ENCODE results near the gene LBHD1. TPM values are rescaled to one million over a fixed set of nuclear protein-coding genes. Genes with fewer than 3 reads are reported as not detected.
"Not testable (repeated sequence)": the region's sequence is repeated elsewhere in the genome, so short reads cannot be mapped to it uniquely, and the experiment has no call there.

The LBHD1 gene
- total RNA-seq, 1 donor from 2014 or later: 24.3 TPM

- H3K4me3 Mint-ChIP-seq: peak overlapping the region; percentile 98
Measured at GRCh38 chr11:62667460-62667859, 4.6 kb downstream of the LBHD1 start.

GRCh38 chr11:62666259-62666926, 5.7 kb downstream of the LBHD1 start:
- no peaks in the 10 kb centered on the region for H3K27me3 Mint-ChIP-seq (ENCODE audit: insufficient read depth)
- intact Hi-C loops (cut with micrococcal nuclease): no loop called here
- DNase-seq (ENCODE audit: low spot score): no peak
- peak overlapping the region; percentile 98 for H3K4me3 Mint-ChIP-seq
- H3K27ac Mint-ChIP-seq: peak overlapping the region; percentile 67
- no peaks in the 10 kb centered on the region for H3K9me3 Mint-ChIP-seq
- peaks cover 37% of the 10 kb centered on the region for H3K4me1 Mint-ChIP-seq (ENCODE audit: low read depth)
- H3K36me3 Mint-ChIP-seq (ENCODE audit: low read depth): peaks cover 37% of the 10 kb centered on the region

More at GRCh38 chr11:62667460-62667859, 4.6 kb downstream of the LBHD1 start:
- intact Hi-C loops (cut with micrococcal nuclease): no loop called here
- no peaks in the 10 kb centered on the region for H3K27me3 Mint-ChIP-seq (ENCODE audit: insufficient read depth)
- peak overlapping the region; percentile 35 for H3K27ac Mint-ChIP-seq
- peaks cover 36% of the 10 kb centered on the region for H3K4me1 Mint-ChIP-seq (ENCODE audit: low read depth)
- no peak for DNase-seq (ENCODE audit: low spot score)
- peaks cover 35% of the 10 kb centered on the region for H3K36me3 Mint-ChIP-seq (ENCODE audit: low read depth)
- no peaks in the 10 kb centered on the region for H3K9me3 Mint-ChIP-seq

GRCh38 chr11:62665599-62666258, 6.3 kb downstream of the LBHD1 start:
- peak overlapping the region; percentile 98 for H3K4me3 Mint-ChIP-seq
- H3K9me3 Mint-ChIP-seq: no peaks in the 10 kb centered on the region
- peak overlapping the region; percentile 81 for H3K27ac Mint-ChIP-seq
- peaks cover 37% of the 10 kb centered on the region for H3K36me3 Mint-ChIP-seq (ENCODE audit: low read depth)
- no peak for DNase-seq (ENCODE audit: low spot score)
- intact Hi-C loops (cut with micrococcal nuclease): loop anchor here (1.0 to 2.0 kb wide), 11 partner anchors 12 to 215 kb away; partner anchors contain the start of genes EML3, GANAB, HNRNPUL2 and INTS5
- peaks cover 37% of the 10 kb centered on the region for H3K4me1 Mint-ChIP-seq (ENCODE audit: low read depth)
- H3K27me3 Mint-ChIP-seq (ENCODE audit: insufficient read depth): no peaks in the 10 kb centered on the region

DNA sequence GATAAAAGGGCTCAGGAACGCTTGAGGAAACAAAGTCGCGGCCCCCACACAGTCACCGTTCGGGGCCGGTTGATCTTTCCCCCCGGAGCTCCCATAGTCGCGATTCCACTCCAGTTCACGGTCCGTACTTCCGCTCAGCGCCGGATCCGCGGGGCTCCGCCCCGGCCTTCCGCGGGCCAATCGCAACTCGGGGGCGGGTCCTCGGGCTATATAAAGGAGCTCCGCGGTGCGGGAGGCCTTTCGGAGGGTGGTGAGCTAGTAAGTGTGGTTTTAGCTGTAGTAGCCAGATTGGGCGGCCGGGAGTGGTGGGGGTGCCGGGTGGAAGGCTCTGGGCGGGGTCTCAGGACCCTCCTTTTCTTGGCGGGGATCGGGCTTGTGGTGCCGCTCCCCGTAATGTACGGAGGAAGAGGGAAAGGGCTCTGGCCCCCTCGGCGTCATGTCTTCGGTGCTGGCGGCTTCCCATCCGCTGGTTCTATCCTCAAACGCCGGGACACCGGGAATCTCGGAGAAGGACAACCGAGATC, 6.9 kb downstream of the LBHD1 start, which contains the start of the genes C11orf98 and CSKMT:
Gene C11orf98 (minus strand): TSS at position 136 of the 524 bp plus-strand sequence. CDS start 41 bp downstream, at position 95.
Gene CSKMT (plus strand): TSS at position 238 of the 524 bp plus-strand sequence. CDS start 568 bp downstream, outside the sequence.
- Mint-ChIP-seq H3K4me3 (peak within 1 kb of the TSS; percentile 98), H3K27ac (peak within 1 kb of the TSS; percentile 81), H3K36me3 (ENCODE audit: low read depth) (peaks cover 37% of the 10 kb centered on the region), H3K9me3 (no peaks in the 10 kb centered on the region), H3K4me1 (ENCODE audit: low read depth) (peaks cover 33% of the 10 kb centered on the region), H3K27me3 (ENCODE audit: insufficient read depth) (no peaks in the 10 kb centered on the region)
- intact Hi-C loops (cut with micrococcal nuclease): loop anchor here (1.0 to 2.0 kb wide), 11 partner anchors 12 to 216 kb away; partner anchors contain the start of genes EML3, GANAB, HNRNPUL2 and INTS5
- peak; percentile 97 for DNase-seq (ENCODE audit: low spot score)

DNA sequence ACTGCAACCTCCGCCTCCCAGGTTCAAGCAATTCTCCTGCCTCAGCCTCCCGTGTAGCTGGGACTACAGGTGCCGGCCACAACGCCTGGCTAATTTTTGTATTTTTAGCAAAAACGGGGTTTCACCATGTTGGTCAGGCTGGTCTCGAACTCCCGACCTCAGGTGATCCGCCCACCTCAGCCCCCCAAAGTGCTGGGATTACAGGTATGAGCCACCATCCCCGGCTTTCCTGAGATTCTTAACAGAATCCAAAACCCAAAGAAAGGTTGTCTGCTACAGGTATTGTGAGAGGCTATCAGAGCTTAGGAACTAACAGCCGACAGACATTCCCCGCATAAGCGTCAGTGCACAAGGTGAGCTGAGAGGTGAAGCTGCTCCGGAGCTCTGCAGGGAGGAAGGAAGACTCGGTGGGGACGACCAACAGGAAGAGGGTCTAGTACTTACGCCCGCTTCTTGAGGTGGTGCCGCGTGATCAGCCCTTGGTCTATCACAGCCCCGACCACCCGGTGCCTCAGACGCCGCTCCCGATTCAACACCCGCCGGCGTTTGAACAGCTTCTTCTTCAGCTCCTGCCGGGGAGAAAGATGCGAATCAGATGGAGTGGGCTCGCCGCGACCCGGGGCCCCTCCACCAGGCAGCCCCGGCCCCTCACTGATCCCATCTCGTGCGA, 7.5 kb downstream of the LBHD1 start:
- peak overlapping the region; percentile 98 for H3K4me3 Mint-ChIP-seq
- intact Hi-C loops (cut with micrococcal nuclease): loop anchor here (1.0 to 2.0 kb wide), 11 partner anchors 11 to 216 kb away; partner anchors contain the start of genes EML3, GANAB, HNRNPUL2 and INTS5
- peak overlapping the region; percentile 81 for H3K27ac Mint-ChIP-seq

GRCh38 chr11:62656796-62657429, 15.2 kb downstream of the LBHD1 start:
- intact Hi-C loops (cut with micrococcal nuclease): no loop called here
- DNase-seq (ENCODE audit: low spot score): no peak
- H3K4me3 Mint-ChIP-seq: no peak overlapping the region
- H3K27me3 Mint-ChIP-seq (ENCODE audit: insufficient read depth): no peaks in the 10 kb centered on the region
- H3K9me3 Mint-ChIP-seq: no peaks in the 10 kb centered on the region
- H3K4me1 Mint-ChIP-seq (ENCODE audit: low read depth): peaks cover 22% of the 10 kb centered on the region
- no peak overlapping the region for H3K27ac Mint-ChIP-seq
- peaks cover 4% of the 10 kb centered on the region for H3K36me3 Mint-ChIP-seq (ENCODE audit: low read depth)

More for the DNA sequence above, 7.5 kb downstream of the LBHD1 start:
- Mint-ChIP-seq H3K9me3 (no peaks in the 10 kb centered on the region), H3K4me1 (ENCODE audit: low read depth) (peaks cover 27% of the 10 kb centered on the region), H3K36me3 (ENCODE audit: low read depth) (peaks cover 37% of the 10 kb centered on the region), H3K27me3 (ENCODE audit: insufficient read depth) (no peaks in the 10 kb centered on the region)
- DNase-seq (ENCODE audit: low spot score): peak; percentile 48

GRCh38 chr11:62654297-62654696, 17.8 kb downstream of the LBHD1 start:
- no peaks in the 10 kb centered on the region for H3K9me3 Mint-ChIP-seq
- no peak for DNase-seq (ENCODE audit: low spot score)
- peak overlapping the region; percentile 65 for H3K4me3 Mint-ChIP-seq
- no peaks in the 10 kb centered on the region for H3K27me3 Mint-ChIP-seq (ENCODE audit: insufficient read depth)
- peaks cover 25% of the 10 kb centered on the region for H3K4me1 Mint-ChIP-seq (ENCODE audit: low read depth)
- peak overlapping the region; percentile 68 for H3K27ac Mint-ChIP-seq
- H3K36me3 Mint-ChIP-seq (ENCODE audit: low read depth): peaks cover 4% of the 10 kb centered on the region
- intact Hi-C loops (cut with micrococcal nuclease): no loop called here

DNA sequence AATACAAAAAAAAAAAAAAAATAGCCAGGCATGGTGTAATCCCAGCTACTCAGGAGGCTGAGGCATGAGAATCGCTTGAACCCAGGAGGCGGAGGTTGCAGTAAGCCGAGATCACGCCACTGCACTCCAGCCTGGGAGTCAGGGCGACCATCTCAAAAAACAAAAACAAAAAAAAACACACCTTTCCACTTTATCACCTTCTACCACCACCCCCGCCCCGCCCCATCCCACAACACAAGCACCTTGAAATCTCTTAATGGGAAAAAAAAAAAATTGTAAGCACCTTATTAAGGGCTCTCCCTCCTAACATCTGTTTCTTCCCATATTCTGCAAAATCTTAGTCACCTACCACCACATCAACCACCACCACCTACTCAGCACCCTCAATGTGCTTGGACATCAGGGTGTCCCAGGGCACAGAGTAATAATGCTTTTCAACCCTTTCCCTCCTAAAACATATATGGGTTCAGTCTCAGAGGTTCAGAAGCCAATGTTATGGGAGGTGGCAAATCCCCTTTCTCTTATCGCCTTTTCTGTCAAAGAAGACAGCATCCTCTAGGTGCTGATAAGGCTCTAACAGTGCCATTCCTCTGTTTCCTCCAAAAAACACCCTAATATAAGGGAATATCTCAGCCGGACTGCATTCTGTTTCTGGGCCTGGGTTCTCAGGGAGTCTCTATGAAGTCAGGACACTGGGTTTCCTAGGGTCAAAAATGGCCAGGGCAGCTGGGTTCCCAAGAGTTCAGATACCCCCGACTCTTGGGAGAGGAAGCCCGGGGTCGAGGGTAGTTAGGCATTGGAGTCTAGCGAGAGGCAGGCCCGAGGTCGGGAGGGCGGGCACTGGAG, 19.7 kb downstream of the LBHD1 start:
- peaks cover 7% of the 10 kb centered on the region for H3K36me3 Mint-ChIP-seq (ENCODE audit: low read depth)
- intact Hi-C loops (cut with micrococcal nuclease): loop anchor here (1.0 kb wide), 6 partner anchors 13 to 61 kb away; partner anchors contain the start of genes C11orf98, CSKMT, EML3 and TUT1
- no peaks in the 10 kb centered on the region for H3K27me3 Mint-ChIP-seq (ENCODE audit: insufficient read depth)
- peaks cover 25% of the 10 kb centered on the region for H3K4me1 Mint-ChIP-seq (ENCODE audit: low read depth)
- no peaks in the 10 kb centered on the region for H3K9me3 Mint-ChIP-seq
- no peak for DNase-seq (ENCODE audit: low spot score)
- peak overlapping the region; percentile 95 for H3K27ac Mint-ChIP-seq
- peak overlapping the region; percentile 99 for H3K4me3 Mint-ChIP-seq

GRCh38 chr11:62650283-62650682, 21.8 kb downstream of the LBHD1 start:
- DNase-seq (ENCODE audit: low spot score); H3K9me3 Mint-ChIP-seq; H3K27ac Mint-ChIP-seq; H3K27me3 Mint-ChIP-seq (ENCODE audit: insufficient read depth); intact Hi-C loops (cut with micrococcal nuclease); H3K4me3 Mint-ChIP-seq: not testable (repeated sequence)
- peaks cover 11% of the 10 kb centered on the region for H3K36me3 Mint-ChIP-seq (ENCODE audit: low read depth)
- H3K4me1 Mint-ChIP-seq (ENCODE audit: low read depth): peaks cover 38% of the 10 kb centered on the region

DNA sequence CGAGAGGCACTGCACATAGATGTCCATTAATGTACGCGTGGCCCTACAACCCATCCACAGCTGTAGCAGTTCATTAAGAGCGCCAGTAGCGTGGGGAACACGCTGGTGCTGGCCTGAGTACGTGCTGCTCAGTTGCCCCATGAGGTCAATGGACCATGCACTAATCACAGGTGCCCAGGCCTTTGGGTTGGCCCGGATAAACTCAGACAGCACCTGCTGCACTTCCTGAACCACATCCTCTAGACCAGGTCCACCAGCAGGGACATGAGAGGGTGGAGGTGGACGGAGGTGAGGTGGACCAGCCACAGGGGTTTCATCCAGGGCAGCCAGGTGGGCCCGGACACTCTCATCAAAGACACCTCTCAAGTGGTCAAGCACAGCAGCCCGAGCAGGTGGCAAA, 22.6 kb downstream of the LBHD1 start:
- H3K4me1 Mint-ChIP-seq (ENCODE audit: low read depth): peaks cover 40% of the 10 kb centered on the region
- intact Hi-C loops (cut with micrococcal nuclease): no loop called here
- H3K27me3 Mint-ChIP-seq (ENCODE audit: insufficient read depth): no peaks in the 10 kb centered on the region
- H3K9me3 Mint-ChIP-seq: no peaks in the 10 kb centered on the region
- DNase-seq (ENCODE audit: low spot score): no peak
- H3K4me3 Mint-ChIP-seq: no peak overlapping the region
- peaks cover 14% of the 10 kb centered on the region for H3K36me3 Mint-ChIP-seq (ENCODE audit: low read depth)
- H3K27ac Mint-ChIP-seq: no peak overlapping the region

DNA sequence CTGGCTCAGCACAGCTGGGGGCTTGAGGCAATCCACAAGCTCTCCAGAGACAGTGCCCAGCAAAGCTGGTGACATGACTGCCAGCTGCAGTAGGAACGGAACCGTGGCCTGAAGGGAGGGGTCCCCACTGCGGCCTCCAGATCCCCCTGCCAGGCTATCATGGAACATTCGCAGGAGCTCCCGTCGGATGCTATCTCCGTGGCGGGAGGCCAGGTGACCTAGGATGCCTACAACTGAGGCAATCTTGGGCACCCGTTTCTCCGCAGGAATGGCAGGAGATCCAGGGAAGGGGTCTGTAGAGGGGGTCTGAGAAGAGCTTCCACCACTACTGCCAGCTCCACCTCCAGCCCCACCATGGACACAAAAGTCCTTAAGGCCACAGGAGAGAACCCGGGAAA, 23.1 kb downstream of the LBHD1 start:
- Mint-ChIP-seq H3K27me3 (ENCODE audit: insufficient read depth) (no peaks in the 10 kb centered on the region), H3K4me1 (ENCODE audit: low read depth) (peaks cover 35% of the 10 kb centered on the region), H3K9me3 (no peaks in the 10 kb centered on the region), H3K36me3 (ENCODE audit: low read depth) (peaks cover 17% of the 10 kb centered on the region), H3K4me3 (no peak overlapping the region), H3K27ac (no peak overlapping the region)
- intact Hi-C loops (cut with micrococcal nuclease): no loop called here
- no peak for DNase-seq (ENCODE audit: low spot score)

Data from activated T-helper 1 cell treated with anti-CD3 and anti-CD28 coated beads, Interleukin-12 subunit alpha, Interleukin-12 subunit beta, Interleukin-2, Interleukin-4 antibody, amounts not matched to agents 30 ng/mL and 10 ng/mL and 1 ng/mL, durations not matched to agents 14 hours and 24 hours and 36 hours (primary cell).